HG03565 (cell line): ENCODE data around the gene DHRS7B.
"Not testable (repeated sequence)": the region's sequence is repeated elsewhere in the genome, so short reads cannot be mapped to it uniquely, and the experiment has no call there.

Source experiments
- ATAC-seq: cut with Tn5 transposase; IDR thresholded peaks from one replicate; pipeline ENCODE4 v1.9.1; 2021; ENCODE audit warnings: mild to moderate bottlenecking, moderate library complexity; ENCODE audit not compliant: unreplicated experiment

The DHRS7B gene

DNA sequence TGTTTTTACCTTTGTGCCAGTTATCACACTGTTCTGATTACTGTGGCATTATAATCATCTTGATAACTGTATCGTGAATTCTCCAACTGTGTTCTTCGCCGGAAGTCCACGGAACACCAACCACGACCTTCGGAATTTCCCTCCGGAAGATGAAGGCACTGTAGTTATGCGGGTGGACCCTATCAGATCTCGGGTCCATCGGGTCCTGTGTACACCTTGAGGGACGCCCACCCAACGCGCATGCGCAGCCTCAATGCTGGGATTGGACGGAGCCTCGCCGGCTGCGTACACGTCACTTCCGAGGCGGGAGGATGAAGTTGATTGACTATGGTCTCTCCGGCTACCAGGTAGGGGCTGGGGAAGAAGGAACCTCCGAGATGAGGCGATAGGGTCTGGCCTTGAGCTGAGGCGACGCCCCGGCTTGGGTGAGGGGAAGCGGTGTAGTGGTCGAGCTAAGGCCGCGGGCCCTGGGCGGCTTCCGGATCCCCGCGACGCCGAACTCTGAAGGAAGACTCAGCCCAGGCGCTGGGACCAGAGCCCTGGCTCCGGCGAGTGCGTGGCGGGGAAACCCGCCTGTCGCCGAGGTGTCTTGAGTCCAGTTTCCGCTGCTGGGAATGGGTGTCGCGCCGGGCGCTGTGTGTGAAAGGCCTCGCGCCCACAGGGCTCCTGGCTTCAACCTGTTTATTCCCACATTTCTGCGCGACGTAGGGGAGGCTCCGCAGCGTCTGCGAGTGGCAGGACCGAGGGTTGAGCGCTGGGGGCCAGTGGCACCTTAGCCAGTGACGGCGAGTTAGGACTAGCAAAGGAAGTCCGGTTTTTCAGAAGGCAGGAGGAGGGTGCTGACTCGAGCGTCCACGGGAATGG is at the start of gene DHRS7B:
Gene DHRS7B (plus strand): TSS at position 320 of the 864 bp plus-strand sequence. CDS start 8 bp downstream, at position 328.
- peak; percentile 89 for ATAC-seq

GRCh38 chr17:21077281-21077680 is 49.5 kb upstream of the DHRS7B start:
- no peak for ATAC-seq

DNA sequence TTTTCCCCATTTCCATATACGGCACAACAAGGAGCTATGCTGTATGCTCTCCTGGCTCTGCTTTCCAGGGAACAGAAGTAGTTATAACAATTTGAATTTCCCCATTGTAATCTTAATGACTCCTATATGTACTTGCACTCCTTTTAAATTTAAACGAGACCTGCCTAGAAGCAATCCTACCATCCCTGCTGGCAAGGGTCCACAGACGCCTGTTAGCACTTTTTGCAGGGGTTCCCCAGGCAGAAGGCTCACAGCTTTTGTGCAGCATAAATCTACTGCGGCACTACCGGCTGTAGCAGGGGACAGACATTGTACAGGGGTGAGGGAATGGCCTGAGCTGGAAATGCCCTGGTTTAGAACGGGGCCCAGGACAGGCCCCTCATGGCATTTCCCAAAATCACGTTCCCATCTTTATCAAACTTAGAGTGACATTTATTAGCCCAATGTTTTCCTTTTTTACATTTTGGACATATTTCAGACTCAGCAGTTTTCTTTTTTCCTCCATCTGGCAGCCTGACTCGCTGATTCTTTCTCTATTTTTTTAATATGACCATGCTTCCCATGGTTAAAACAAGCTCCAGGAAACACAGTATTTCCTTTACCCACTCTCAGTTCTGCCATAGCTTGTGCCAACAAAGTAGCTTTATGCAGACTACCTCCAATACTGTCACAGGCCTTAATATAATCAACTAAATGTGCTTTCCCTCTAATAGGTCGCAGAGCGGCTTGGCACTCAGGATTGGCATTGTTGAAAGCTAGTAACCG is 48.6 kb upstream of the DHRS7B start:
- ATAC-seq: no peak

DNA sequence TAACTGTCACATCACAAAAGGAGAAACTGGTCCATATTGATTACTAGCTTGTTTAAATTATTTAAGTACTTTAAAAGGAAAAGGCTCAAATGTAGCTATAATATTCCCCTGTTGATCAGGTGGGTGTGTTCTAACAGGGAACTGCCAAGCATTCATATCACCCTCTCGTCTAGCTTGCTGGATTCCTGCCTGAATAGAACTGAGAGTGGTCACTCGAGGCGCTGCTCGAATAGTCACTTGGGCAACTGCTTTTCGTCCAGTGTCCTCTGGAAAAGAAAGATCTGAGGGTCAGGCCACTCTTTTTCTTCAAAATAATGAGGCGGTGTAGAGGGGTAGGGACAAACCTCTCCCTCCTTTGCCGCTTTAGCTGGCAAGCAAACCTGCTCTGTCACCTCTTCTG is 47.6 kb upstream of the DHRS7B start:
- no peak for ATAC-seq

- no peak for ATAC-seq
These were observed 44.7 kb upstream of the DHRS7B start for GRCh38 chr17:21082001-21082436.

DNA sequence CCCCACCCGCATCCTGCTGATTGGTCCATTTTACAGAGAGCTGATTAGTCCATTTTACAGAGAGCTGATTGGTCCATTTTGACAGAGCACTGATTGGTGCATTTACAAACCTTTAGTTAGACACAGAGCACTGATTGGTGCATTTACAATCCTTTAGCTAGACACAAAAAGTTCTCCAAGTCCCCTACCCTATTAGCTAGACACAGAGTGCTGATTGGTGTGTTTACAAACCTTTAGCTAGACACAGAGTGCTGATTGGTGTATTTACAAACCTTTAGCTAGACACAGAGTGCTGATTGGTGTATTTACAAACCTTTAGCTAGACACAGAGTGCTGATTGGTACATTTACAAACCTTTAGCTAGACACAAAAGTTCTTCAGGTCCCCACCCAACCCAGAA is 41.5 kb upstream of the DHRS7B start:
- ATAC-seq: not testable (repeated sequence)

DNA sequence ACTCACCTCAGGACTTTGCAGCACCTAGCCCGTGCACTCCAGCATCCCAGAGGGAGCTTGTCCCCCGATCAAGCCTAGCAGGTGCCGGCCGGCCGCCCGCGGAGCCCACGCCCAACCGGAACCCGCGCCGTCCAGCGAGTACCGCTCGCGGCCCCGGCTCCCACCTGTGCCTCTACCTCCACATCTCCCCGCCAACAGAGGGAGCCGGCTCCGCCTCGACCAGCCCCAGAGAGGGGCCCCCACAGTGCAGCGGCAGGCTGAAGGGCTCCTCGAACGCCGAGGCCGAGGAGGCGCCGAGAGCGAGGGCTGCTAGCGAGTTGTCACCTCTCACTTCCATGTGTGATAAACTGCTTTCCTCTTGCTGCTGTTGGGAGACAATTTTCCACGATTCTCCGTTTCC is 41.1 kb upstream of the DHRS7B start:
- no peak for ATAC-seq

GRCh38 chr17:21089145-21089544 is 37.6 kb upstream of the DHRS7B start:
- no peak for ATAC-seq

DNA sequence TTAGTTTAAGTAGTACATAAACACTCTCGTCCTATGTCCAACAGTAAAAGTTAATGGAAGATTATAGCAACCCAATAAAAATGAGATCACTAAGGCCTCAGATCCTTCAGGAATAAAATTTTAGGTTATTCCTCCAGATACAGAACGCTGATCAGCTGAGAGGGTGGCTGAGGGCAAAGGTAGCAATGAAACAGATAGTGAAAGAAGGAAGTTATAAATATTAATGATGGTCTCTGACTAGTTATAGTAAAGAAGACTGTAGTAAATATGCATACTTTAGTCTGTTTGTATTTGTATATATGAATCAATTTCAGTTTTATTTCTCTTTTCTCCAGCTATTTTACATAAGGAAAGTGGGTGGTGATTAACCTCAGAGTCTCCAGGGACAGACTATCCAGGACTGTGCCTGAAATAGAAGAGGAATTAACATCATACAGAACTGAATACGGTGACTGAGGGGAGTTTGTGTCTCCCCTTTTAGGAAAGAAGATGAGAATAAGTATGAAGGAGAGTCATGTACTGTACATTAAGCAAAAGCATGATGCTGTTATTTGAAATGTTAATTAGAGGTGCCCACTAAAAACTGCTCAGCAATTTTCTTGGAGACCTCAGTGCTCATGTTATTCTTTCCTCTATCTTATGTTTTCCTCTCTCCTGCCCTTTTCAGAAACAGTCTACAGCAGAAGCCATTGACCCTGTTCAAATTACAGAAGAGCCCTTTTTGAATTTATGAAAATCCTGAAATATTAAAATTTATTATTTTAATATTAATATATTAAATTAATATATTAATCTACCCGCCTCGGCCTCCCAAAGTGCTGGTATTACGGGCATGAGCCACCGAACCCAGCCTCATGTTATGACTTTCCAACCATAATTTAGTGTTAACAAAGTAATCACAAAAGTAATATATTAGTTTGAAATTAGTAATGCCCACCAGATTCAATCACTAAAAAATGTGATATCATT is 36.5 kb upstream of the DHRS7B start:
- peak; percentile 41 for ATAC-seq

GRCh38 chr17:21090902-21091618 is 35.7 kb upstream of the DHRS7B start:
- no peak for ATAC-seq

- no peak for ATAC-seq
These were observed 32.5 kb upstream of the DHRS7B start for GRCh38 chr17:21094298-21094704.

DNA sequence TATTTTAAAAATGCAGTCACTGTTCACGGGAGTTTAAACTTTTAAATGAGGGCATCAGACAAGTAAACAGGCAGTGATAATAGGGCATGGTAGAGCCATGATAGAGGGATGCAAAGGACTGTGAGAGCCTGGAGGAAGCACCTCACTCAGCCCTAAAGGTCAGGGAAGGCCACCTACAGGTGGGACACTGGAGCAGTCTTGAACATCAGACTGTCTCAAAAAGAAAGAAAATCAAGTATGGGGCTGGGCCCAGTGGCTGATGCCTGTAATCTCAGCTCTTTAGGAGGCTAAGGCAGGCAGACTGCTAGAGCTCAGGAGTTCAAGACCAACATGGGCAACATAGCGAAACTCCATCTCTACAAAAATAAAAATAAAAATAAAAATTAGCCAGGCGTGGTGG is 31.0 kb upstream of the DHRS7B start:
- ATAC-seq: no peak

DNA sequence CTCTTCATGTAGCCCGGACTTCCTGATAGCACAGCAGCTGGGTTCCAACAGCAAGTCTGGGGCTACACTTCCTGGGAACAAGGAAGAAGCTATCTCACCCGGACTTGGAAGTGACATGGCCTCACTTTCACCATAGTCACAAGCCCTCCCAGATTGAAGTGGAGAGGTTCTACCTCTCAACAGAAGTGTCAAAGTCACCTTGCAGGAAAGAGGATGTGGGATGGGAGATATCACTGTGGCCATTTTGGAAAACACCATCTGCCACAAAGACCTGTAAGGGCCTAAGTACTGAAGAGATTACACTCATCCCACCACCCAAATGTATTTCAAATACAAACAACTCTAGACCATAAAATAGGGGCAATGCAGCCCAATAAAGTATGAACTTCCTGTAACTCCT is 29.9 kb upstream of the DHRS7B start:
- ATAC-seq: no peak

DNA sequence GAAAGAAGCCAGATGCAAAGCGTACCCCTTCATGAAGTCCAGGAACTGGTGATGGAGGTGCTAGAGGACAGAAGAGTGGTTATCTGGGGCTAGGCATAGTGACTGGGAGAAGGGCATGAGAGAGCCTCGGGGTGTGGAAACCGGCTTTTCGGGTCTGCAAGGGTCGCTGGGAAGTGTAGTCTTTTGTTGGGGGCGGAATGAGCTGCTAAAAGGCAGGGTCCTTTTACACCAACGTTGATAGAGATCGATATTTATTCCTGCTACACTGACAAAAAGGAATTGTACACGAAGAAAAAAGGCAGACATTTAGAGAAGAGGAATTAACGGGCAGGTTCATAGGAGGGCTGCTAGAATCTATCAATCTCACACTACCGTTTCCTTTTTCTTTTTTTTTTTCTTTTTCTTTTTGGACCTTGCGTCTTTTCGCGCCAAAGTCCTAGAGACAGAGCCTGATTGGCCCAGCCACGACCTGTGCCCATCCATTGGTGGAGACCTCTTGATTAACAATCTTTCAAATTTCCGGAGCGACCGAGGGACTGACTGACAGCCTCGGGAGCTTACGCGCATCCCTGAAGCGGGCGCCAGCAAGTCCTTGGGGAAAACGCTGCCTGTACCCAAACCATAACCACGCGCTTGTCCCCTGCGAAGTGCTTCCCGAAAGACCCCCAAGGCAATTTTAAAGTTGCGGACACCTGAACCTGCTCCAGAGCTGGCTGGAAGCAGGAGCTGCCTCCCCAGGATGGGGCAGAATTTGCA is 27.7 kb upstream of the DHRS7B start:
- peak; percentile 87 for ATAC-seq

- no peak for ATAC-seq
These were observed 26.1 kb upstream of the DHRS7B start for GRCh38 chr17:21100636-21101035.

- ATAC-seq: no peak
These were observed 22.2 kb upstream of the DHRS7B start for GRCh38 chr17:21104608-21105007.

GRCh38 chr17:21105064-21105894 is 21.5 kb upstream of the DHRS7B start:
- ATAC-seq: no peak

GRCh38 chr17:21106316-21106715 is 20.4 kb upstream of the DHRS7B start:
- no peak for ATAC-seq
